Heart right ventricle (tissue), 16 donors: ENCODE results near the gene TBC1D9. TPM values are rescaled to one million over a fixed set of nuclear protein-coding genes. Genes with fewer than 3 reads are reported as not detected.
A peak's percentile ranks its signal among the peaks of the same experiment; 100 is the strongest.

Experiments used
- ATAC-seq, 8 donors: fragments of 200-7000 bp; cut with Tn5 transposase; one replicate each; pipeline ENCODE4 v1.9.1; 2020; ENCODE audit warnings: mild to moderate bottlenecking in 8 of 8, moderate library complexity in 8 of 8, moderate number of reproducible peaks in 1 of 8
- DNase-seq, 2 donors: peaks; one replicate each; pipeline ENCODE4 v3.0.0-alpha.2; 2020
- H3K27ac ChIP-seq, 10 donors: fragments of 200-600 bp; sonication (generic) in 2 of 10; one replicate each; pipeline versions ENCODE4 v1.5.0 to v1.8.0; 2020 to 2022; ENCODE audit warnings: mild to moderate bottlenecking in 3 of 10
- H3K27me3 ChIP-seq, 7 donors: fragments of 200-600 bp; one replicate each; pipeline ENCODE4 v1.8.0; 2021 to 2022; ENCODE audit warnings: mild to moderate bottlenecking in 2 of 7
- H3K36me3 ChIP-seq, 9 donors: fragments of 200-600 bp; sonication (generic) in 1 of 9; one replicate each; pipeline versions ENCODE4 v1.5.0 to v1.8.0; 2020 to 2022; ENCODE audit warnings: mild to moderate bottlenecking in 2 of 9
- H3K4me1 ChIP-seq, 9 donors: fragments of 200-600 bp; sonication (generic) in 1 of 9; one replicate each; pipeline versions ENCODE4 v1.5.0 to v1.8.0; 2020 to 2022; ENCODE audit warnings: mild to moderate bottlenecking in 4 of 9
- H3K4me3 ChIP-seq, 10 donors: fragments of 200-600 bp; sonication (generic) in 2 of 10; one replicate each; pipeline versions ENCODE4 v1.5.0 to v1.8.0; 2020 to 2022; ENCODE audit warnings: mild to moderate bottlenecking in 7 of 10, moderate library complexity in 2 of 10
- H3K9me3 ChIP-seq, 11 donors: fragments of 200-600 bp in 10 of 11; sonication (generic) in 2 of 11; one replicate each; pipeline versions ENCODE4 v1.5.0 to v1.8.0; 2013 to 2022; ENCODE audit warnings: mild to moderate bottlenecking in 2 of 11, control low read depth in 1 of 11, moderate library complexity in 1 of 11
- CTCF ChIP-seq, 9 donors: fragments of 200-600 bp; sonication (generic) in 2 of 9; IDR thresholded peaks; one replicate each; pipeline versions ENCODE4 v1.5.0 to v1.8.0; 2021 to 2022; ENCODE audit warnings: antibody characterized with exemption in 9 of 9, mild to moderate bottlenecking in 5 of 9, moderate library complexity in 1 of 9
- whole genome bisulfite sequencing, 2 donors: extraction: QIAGEN DNeasy Blood & Tissue Kit; methylation state at CpG; one replicate each; pipeline ENCODE4 v1.1.7; 2013; ENCODE audit warnings: inconsistent platforms in 1 of 2; 5-methylcytosine and 5-hydroxymethylcytosine counted together
- intact Hi-C, 10 donors: fragments of 100-400 bp; cut with DNase I; formaldehyde crosslinking; loops; one replicate each; pipeline versions ENCODE4 v1.11.1 to v1.14.2; 2022
- polyA plus RNA-seq, 2 donors: library from polyadenylated mRNA; stranded (reverse); fragments of 200-250 nt; gene quantifications; one replicate each; pipeline ENCODE4 v1.2.3, GENCODE V29; 2013
- total RNA-seq, 10 donors: library from RNA; stranded (reverse); fragmentation: NEBNext Ultra II Directional in 3 of 10; extraction: Animal tissue kit (Norgen Biotek cat#: 25700) in 3 of 10; gene quantifications; one replicate each; pipeline versions ENCODE4 v1.2.1 to v1.2.4, GENCODE V29; 2021 to 2023
- donor health status: Arrhythmogenic right ventricular cardiomyopathy.
- donor health status: ischemic (EF 13 %, LVEDD 7.1; RV severe dilation, severe dysfunction).
- donor health status: healthy with polysubstance abuse.
- donor health status: DM: no; HTN: yes; CAD: no.
- donor health status: DM: no; HTN: no; CAD: no.
- donor health status: ischemic (EF 25% LVEDD 6.9; RV normal size, moderate dysfunction).
- donor health status: ischemic (EF 25% LVEDD 5.7; RV mildly dilated, moderate dysfunction).
- donor health status: healthy.
- donor health status: DM: yes; HTN: yes; CAD: no.
- donor health status: Ischemic cardiomyopathy.
- donor health status: ischemic (EF 35%, LVEDD 5.7; RV mildly dilated, moderate dysfunction).
- donor health status: nonischemic (EF 11% LVEDD 7.7; RV severe dilation, severe dysfunction).
- donor health status: DM: yes; HTN: yes; CAD: no.
- donor health status: PGD.
- donor health status: ischemic (EF 29% LVEDD 5.4; RV normal size, mild dysfunction).
- donor health status: nonischemic (EF 23%, LVEDD 6.1; RV moderate dilation, normal function).

Gene TBC1D9
- total and polyA plus RNA-seq, 12 donors, result 4.4 to 20.3 (median 14.4) TPM

GRCh38 chr4:140584439-140584838 lies 171.7 kb downstream of the TBC1D9 start:
- no peak overlapping the region for H3K27ac ChIP-seq
- intact Hi-C loops, result no loop called here
- peaks cover 0 to 23% (median 18%) of the 10 kb centered on the region in 7 donors for H3K27me3 ChIP-seq
- H3K4me1 ChIP-seq, result no peaks in the 10 kb centered on the region
- H3K9me3 ChIP-seq, result no peaks in the 10 kb centered on the region
- TF ChIP-seq CTCF (IDR thresholded peaks at IDR 0.05), result no peak
- ATAC-seq (no peak), DNase-seq (no peak)
- WGBS, 2 donors, result 46 to 74% methylated on average over 1 of the region's 1 CpG
- no peak overlapping the region for H3K4me3 ChIP-seq
- no peaks in the 10 kb centered on the region for H3K36me3 ChIP-seq

DNA sequence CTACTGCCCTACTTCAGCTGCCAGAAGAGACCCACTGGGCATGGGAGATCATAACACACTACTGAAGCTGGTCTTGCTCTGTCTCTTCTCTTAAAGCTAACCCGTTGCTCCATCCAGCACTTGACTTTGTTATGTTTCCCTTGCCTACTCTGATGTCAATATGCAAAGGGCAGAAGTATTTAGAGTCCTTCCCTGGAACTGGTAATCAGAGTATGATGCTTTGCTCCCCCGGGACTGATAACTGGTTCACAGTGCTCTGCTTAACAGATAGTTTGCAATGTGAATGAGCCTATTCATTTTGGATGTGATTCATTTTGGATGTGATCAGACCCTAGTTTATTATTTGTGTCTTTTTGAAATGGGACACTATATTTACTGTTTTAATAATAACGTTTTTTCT lies 175.1 kb downstream of the TBC1D9 start:
- Histone ChIP-seq H3K9me3 (no peaks in the 10 kb centered on the region), H3K36me3 (no peaks in the 10 kb centered on the region), H3K27ac (no peak overlapping the region), H3K27me3 (peaks cover 0 to 51% (median 40%) of the 10 kb centered on the region in 7 donors), H3K4me1 (peaks cover 0 to 4% (median 0%) of the 10 kb centered on the region in 9 donors), H3K4me3 (no peak overlapping the region)
- no peak for TF ChIP-seq CTCF (IDR thresholded peaks at IDR 0.05)
- 39 to 67% methylated on average over 3 of the region's 3 CpGs for WGBS, 2 donors
- ATAC-seq (peak in 1 of 8 donors; percentile 37), DNase-seq (no peak)
- intact Hi-C loops, result no loop called here

- no peaks in the 10 kb centered on the region for H3K9me3 ChIP-seq
- intact Hi-C loops, result no loop called here
- H3K27me3 ChIP-seq, result peaks cover 0 to 57% (median 40%) of the 10 kb centered on the region in 7 donors
- H3K27ac ChIP-seq, result no peak overlapping the region
- ATAC-seq, result no peak
- peaks cover 0 to 4% (median 0%) of the 10 kb centered on the region in 9 donors for H3K4me1 ChIP-seq
- 12 to 32% methylated on average over 27 of the region's 27 CpGs for WGBS, 2 donors
- no peak overlapping the region for H3K4me3 ChIP-seq
- TF ChIP-seq CTCF (IDR thresholded peaks at IDR 0.05), result no peak
- H3K36me3 ChIP-seq, result no peaks in the 10 kb centered on the region
- no peak for DNase-seq
Measured at GRCh38 chr4:140579278-140579677, 176.9 kb downstream of the TBC1D9 start.

- peaks cover 0 to 75% (median 46%) of the 10 kb centered on the region in 7 donors for H3K27me3 ChIP-seq
- H3K9me3 ChIP-seq, result peaks cover 0 to 19% (median 0%) of the 10 kb centered on the region in 11 donors
- H3K36me3 ChIP-seq, result no peaks in the 10 kb centered on the region
- ATAC-seq, result no peak
- peaks cover 0 to 4% (median 0%) of the 10 kb centered on the region in 9 donors for H3K4me1 ChIP-seq
- H3K27ac ChIP-seq, result no peak overlapping the region
- intact Hi-C loops, result no loop called here
- no peak for DNase-seq
- H3K4me3 ChIP-seq, result no peak overlapping the region
- no peak for TF ChIP-seq CTCF (IDR thresholded peaks at IDR 0.05)
- WGBS, 2 donors, result 65 to 72% methylated on average over 4 of the region's 4 CpGs
Measured at GRCh38 chr4:140575489-140575888, 180.7 kb downstream of the TBC1D9 start.
